SK-N-SH treated with all-trans-retinoic acid at 6 μM for 48 hours (cell line): Measurements from ENCODE around the gene MYH11.

Experiments
- ATAC-seq: fragments of 200-7000 bp; cut with Tn5 transposase; 3 replicates; pipeline ENCODE4 v1.9.1; 2020; ENCODE audit warnings: mild to moderate bottlenecking, moderate library complexity
- ARNTL ChIP-seq: fragments of 450-650 bp; formaldehyde crosslinking; IDR thresholded peaks from 2 replicates; pipeline ENCODE4 v1.5.0; 2020; ENCODE audit warnings: low read depth, mild to moderate bottlenecking, moderate library complexity, borderline replicate concordance
- BACH2 ChIP-seq: fragments of 250-450 bp; sonication (Bioruptor Pico); IDR thresholded peaks from 2 replicates; pipeline ENCODE4 v1.9.0; 2021; ENCODE audit warnings: mild to moderate bottlenecking, borderline replicate concordance
- CREB5 ChIP-seq: fragments of 250-450 bp; sonication (Bioruptor Pico); IDR thresholded peaks from 2 replicates; pipeline ENCODE4 v1.5.1; 2020; ENCODE audit warnings: low read depth, mild to moderate bottlenecking, moderate library complexity
- CSDC2 ChIP-seq: fragments of 250-450 bp; sonication (Bioruptor Pico); IDR thresholded peaks from 2 replicates; pipeline ENCODE4 v1.5.0; 2020; ENCODE audit warnings: mild to moderate bottlenecking, moderate library complexity
- CSRNP3 ChIP-seq: fragments of 250-450 bp; sonication (Bioruptor Pico); IDR thresholded peaks from 2 replicates; pipeline ENCODE4 v1.5.1; 2021; ENCODE audit warnings: mild to moderate bottlenecking, moderate library complexity
- ESRRG ChIP-seq: fragments of 250-450 bp; sonication (Bioruptor Pico); IDR thresholded peaks from 2 replicates; pipeline ENCODE4 v1.6.1; 2021; ENCODE audit warnings: mild to moderate bottlenecking
- GLIS3 ChIP-seq: fragments of 250-450 bp; sonication (Bioruptor Pico); IDR thresholded peaks from 2 replicates; pipeline ENCODE4 v1.5.0; 2020; ENCODE audit warnings: mild to moderate bottlenecking, moderate library complexity
- OSR1 ChIP-seq: fragments of 250-450 bp; sonication (Bioruptor Pico); IDR thresholded peaks from 2 replicates; pipeline ENCODE4 v1.8.0; 2022; ENCODE audit warnings: moderate library complexity, mild to moderate bottlenecking, inconsistent platforms
- PATZ1 ChIP-seq: fragments of 250-450 bp; sonication (Bioruptor Pico); IDR thresholded peaks from 2 replicates; pipeline ENCODE4 v1.8.0; 2020; ENCODE audit warnings: mild to moderate bottlenecking, moderate library complexity, borderline replicate concordance
- POU6F1 ChIP-seq: fragments of 250-450 bp; sonication (Bioruptor Pico); IDR thresholded peaks from 2 replicates; pipeline ENCODE4 v1.8.0; 2021; ENCODE audit warnings: low read depth, mild to moderate bottlenecking, moderate library complexity, borderline replicate concordance
- PPARA ChIP-seq: fragments of 250-450 bp; sonication (Bioruptor Pico); IDR thresholded peaks from 2 replicates; pipeline ENCODE4 v1.5.0; 2020; ENCODE audit warnings: mild to moderate bottlenecking, borderline replicate concordance
- RARB ChIP-seq: fragments of 250-450 bp; sonication (Bioruptor Pico); IDR thresholded peaks from 2 replicates; pipeline ENCODE4 v1.8.0; 2021; ENCODE audit warnings: mild to moderate bottlenecking, moderate library complexity
- SNAI2 ChIP-seq: fragments of 250-450 bp; sonication (Bioruptor Pico); IDR thresholded peaks from 2 replicates; pipeline ENCODE4 v1.5.0; 2020; ENCODE audit warnings: mild to moderate bottlenecking, moderate library complexity
- TCF4 ChIP-seq: fragments of 250-450 bp; sonication (Bioruptor Pico); IDR thresholded peaks from 2 replicates; pipeline ENCODE4 v1.8.0; 2021; ENCODE audit warnings: mild to moderate bottlenecking, moderate library complexity, borderline replicate concordance
- TOX ChIP-seq: fragments of 250-450 bp; sonication (Bioruptor Pico); IDR thresholded peaks from 2 replicates; pipeline ENCODE4 v1.8.0; 2021; ENCODE audit warnings: mild to moderate bottlenecking, moderate library complexity, borderline replicate concordance
- ZC3H10 ChIP-seq: fragments of 250-450 bp; sonication (Bioruptor Pico); IDR thresholded peaks from 2 replicates; pipeline ENCODE4 v1.5.1; 2021; ENCODE audit warnings: mild to moderate bottlenecking, moderate library complexity
- ZFP3 ChIP-seq: fragments of 250-450 bp; sonication (Bioruptor Pico); IDR thresholded peaks from 2 replicates; pipeline ENCODE4 v1.5.0; 2020; ENCODE audit warnings: mild to moderate bottlenecking, moderate library complexity
- ZFP30 ChIP-seq: fragments of 450-650 bp; formaldehyde crosslinking; IDR thresholded peaks from 2 replicates; pipeline ENCODE4 v1.5.0; 2022; ENCODE audit warnings: mild to moderate bottlenecking, moderate library complexity
- ZNF565 ChIP-seq: fragments of 450-650 bp; formaldehyde crosslinking; conservative IDR thresholded peaks from 2 replicates; pipeline ENCODE4 v1.5.0; 2020; ENCODE audit warnings: low read depth, mild to moderate bottlenecking, moderate library complexity
- ZNF70 ChIP-seq: fragments of 450-650 bp; formaldehyde crosslinking; IDR thresholded peaks from 2 replicates; pipeline ENCODE4 v1.5.0; 2020; ENCODE audit warnings: mild to moderate bottlenecking, moderate library complexity
- ZNF8 ChIP-seq: fragments of 450-650 bp; formaldehyde crosslinking; IDR thresholded peaks from 2 replicates; pipeline ENCODE4 v1.5.0; 2020; ENCODE audit warnings: mild to moderate bottlenecking, moderate library complexity

Gene MYH11

GRCh38 chr16:15780805-15781204, 76.0 kb downstream of the MYH11 start:
- TF ChIP-seq CSDC2 (CRISPR knock-in tag): no peak
- no peak for TF ChIP-seq ARNTL (CRISPR knock-in tag)
- TF ChIP-seq SNAI2 (CRISPR knock-in tag): no peak
- ATAC-seq: no peak

GRCh38 chr16:15779664-15780351, 77.0 kb downstream of the MYH11 start:
- ATAC-seq: no peak
- TF ChIP-seq PPARA (CRISPR knock-in tag) (no peak), TOX (CRISPR knock-in tag) (no peak), TCF4 (no peak), ZFP3 (CRISPR knock-in tag) (no peak), ESRRG (CRISPR knock-in tag) (no peak), ZC3H10 (CRISPR knock-in tag) (no peak), CSRNP3 (no peak)

GRCh38 chr16:15778999-15779614, 77.7 kb downstream of the MYH11 start:
- TF ChIP-seq ARNTL (CRISPR knock-in tag): no peak
- TF ChIP-seq OSR1 (CRISPR knock-in tag): no peak
- TF ChIP-seq POU6F1 (CRISPR knock-in tag): no peak
- TF ChIP-seq CREB5: no peak
- no peak for TF ChIP-seq ZFP3 (CRISPR knock-in tag)
- no peak for TF ChIP-seq ZNF565
- TF ChIP-seq ZNF70 (CRISPR knock-in tag): no peak
- TF ChIP-seq TOX (CRISPR knock-in tag): no peak
- TF ChIP-seq GLIS3: no peak
- no peak for TF ChIP-seq SNAI2 (CRISPR knock-in tag)
- TF ChIP-seq CSDC2 (CRISPR knock-in tag): no peak
- TF ChIP-seq ZC3H10 (CRISPR knock-in tag): no peak
- TF ChIP-seq ZFP30 (CRISPR knock-in tag): no peak
- TF ChIP-seq PATZ1 (CRISPR knock-in tag): no peak
- no peak for ATAC-seq

- no peak for ATAC-seq
- TF ChIP-seq RARB (CRISPR knock-in tag) (no peak), CSRNP3 (no peak), ZNF8 (no peak), GLIS3 (no peak), CSDC2 (CRISPR knock-in tag) (no peak), ZFP30 (CRISPR knock-in tag) (no peak), PPARA (CRISPR knock-in tag) (no peak), POU6F1 (CRISPR knock-in tag) (no peak), SNAI2 (CRISPR knock-in tag) (no peak), BACH2 (CRISPR knock-in tag) (no peak), ZNF565 (no peak), ESRRG (CRISPR knock-in tag) (no peak), ZNF70 (CRISPR knock-in tag) (no peak), ZC3H10 (CRISPR knock-in tag) (no peak), PATZ1 (CRISPR knock-in tag) (no peak), TOX (CRISPR knock-in tag) (no peak), ARNTL (CRISPR knock-in tag) (no peak)
These were observed 78.6 kb downstream of the MYH11 start for GRCh38 chr16:15778204-15778743.
